SK-N-SH (cell line): ENCODE data around the gene COL25A1. TPM values are rescaled to one million over a fixed set of nuclear protein-coding genes. Genes with fewer than 3 reads are reported as not detected.

Source experiments
- CTCF ChIA-PET: fragments of 300-600, 350-600 bp; formaldehyde crosslinking; extraction: SDS; loops from one replicate; lab custom pipeline; 2021; lab: Yijun Ruan, JAX
- POLR2A ChIA-PET: fragments of 350-600 bp; sonication (Branson Sonifier 250); formaldehyde crosslinking; extraction: SDS; loops from one replicate; lab custom pipeline; 2020; ENCODE audit warnings: antibody characterized with exemption, inconsistent platforms; lab: Yijun Ruan, JAX
- DNase-seq: peaks from one replicate; pipeline ENCODE4 v3.0.0; 2012
- H2AFZ ChIP-seq: fragments of 200-600 bp; sonication (generic); 2 replicates; pipeline ENCODE4 v1.8.1; 2016; ENCODE audit warnings: antibody characterized with exemption, mild to moderate bottlenecking, low read depth
- H3F3A ChIP-seq: fragments of 200-600 bp; sonication (generic); replicated peaks from 2 replicates; pipeline ENCODE3; 2016; ENCODE audit warnings: antibody characterized with exemption, mild to moderate bottlenecking; ENCODE audit not compliant: insufficient read depth
- H3K27ac ChIP-seq, 2 experiments: fragments of 200-500 bp in 1 of 2; fragments of 200-600 bp in 1 of 2; sonication (Bioruptor generic) in 1 of 2; sonication (generic), shearing (Covaris generic) in 1 of 2; 2 replicates each; pipeline versions ENCODE4 v1.5.1 to v1.6.1; 2014 to 2016; ENCODE audit warnings: low read depth in 2 of 2, inconsistent platforms in 1 of 2, low read length in 1 of 2, mild to moderate bottlenecking in 1 of 2, mixed read lengths in 1 of 2
- H3K27me3 ChIP-seq: fragments of 200-600 bp; sonication (generic), shearing (Covaris generic); 2 replicates; pipeline ENCODE4 v1.6.1; 2016; ENCODE audit warnings: mixed run types; ENCODE audit not compliant: insufficient read depth
- H3K36me3 ChIP-seq, 2 experiments: fragments of 200-500 bp in 1 of 2; fragments of 200-600 bp in 1 of 2; sonication (Bioruptor generic) in 1 of 2; sonication (generic) in 1 of 2; replicated peaks in 1 of 2; 2 replicates each; pipeline versions ENCODE3 to v1.5.1; 2014 to 2016; ENCODE audit warnings: low read length in 1 of 2, mild to moderate bottlenecking in 1 of 2; ENCODE audit not compliant: insufficient read depth in 2 of 2, control insufficient read depth in 1 of 2
- H3K4me1 ChIP-seq, 2 experiments: fragments of 200-500 bp in 1 of 2; fragments of 200-600 bp in 1 of 2; sonication (Bioruptor generic) in 1 of 2; sonication (generic), shearing (Covaris generic) in 1 of 2; 2 replicates each; pipeline versions ENCODE4 v1.5.1 to v1.6.1; 2014 to 2016; ENCODE audit warnings: low read depth in 1 of 2, low read length in 1 of 2, mixed run types in 1 of 2; ENCODE audit not compliant: insufficient read depth in 2 of 2, control insufficient read depth in 1 of 2
- H3K4me2 ChIP-seq: fragments of 200-600 bp; sonication (generic), shearing (Covaris generic); 2 replicates; pipeline ENCODE4 v1.6.1; 2017; ENCODE audit warnings: mixed run types
- H3K4me3 ChIP-seq, 2 experiments: fragments of 200-500 bp in 1 of 2; fragments of 200-600 bp in 1 of 2; sonication (Bioruptor generic) in 1 of 2; sonication (generic), shearing (Covaris generic) in 1 of 2; 2 replicates each; pipeline versions ENCODE4 v1.5.1 to v1.8.1; 2014 to 2016; ENCODE audit warnings: low read depth in 2 of 2, inconsistent platforms in 1 of 2, low read length in 1 of 2, mild to moderate bottlenecking in 1 of 2, mixed read lengths in 1 of 2, moderate library complexity in 1 of 2
- H3K79me2 ChIP-seq: fragments of 200-600 bp; sonication (generic); 2 replicates; pipeline ENCODE4 v1.8.1; 2017; ENCODE audit warnings: mild to moderate bottlenecking; ENCODE audit not compliant: insufficient read depth
- H3K9ac ChIP-seq: fragments of 200-600 bp; sonication (generic); 2 replicates; pipeline ENCODE4 v1.6.1; 2017; ENCODE audit warnings: mixed run types
- H3K9me2 ChIP-seq: fragments of 200-600 bp; sonication (generic); 2 replicates; pipeline ENCODE4 v1.6.1; 2017; ENCODE audit warnings: mixed run types
- H3K9me3 ChIP-seq: fragments of 200-600 bp; sonication (generic); 2 replicates; pipeline ENCODE4 v1.6.1; 2017; ENCODE audit warnings: mixed run types, mild to moderate bottlenecking, moderate library complexity
- H4K20me1 ChIP-seq: fragments of 200-600 bp; sonication (generic); 2 replicates; pipeline ENCODE4 v1.6.1; 2017; ENCODE audit warnings: mild to moderate bottlenecking, mixed run types; ENCODE audit not compliant: insufficient read depth
- CTCF ChIP-seq: fragments of 200-600 bp; sonication (generic); IDR thresholded peaks from 2 replicates; pipeline ENCODE4 v1.6.1; 2017; ENCODE audit warnings: antibody characterized with exemption, mild to moderate bottlenecking, moderate library complexity
- FOSL2 ChIP-seq: IDR thresholded peaks from 2 replicates; pipeline ENCODE4 v1.4.0; 2012; ENCODE audit warnings: low read depth, mild to moderate bottlenecking, moderate library complexity, borderline replicate concordance
- FOXJ3 ChIP-seq: sonication (generic); formaldehyde crosslinking; IDR thresholded peaks from 2 replicates; pipeline ENCODE4 v1.5.1; 2020; ENCODE audit warnings: mild to moderate bottlenecking, missing genetic modification reagents
- FOXM1 ChIP-seq: IDR thresholded peaks from 2 replicates; pipeline ENCODE4 v1.4.0; 2012; ENCODE audit warnings: low read depth, mild to moderate bottlenecking
- GABPA ChIP-seq: IDR thresholded peaks from 2 replicates; pipeline ENCODE4 v1.4.0; 2012; ENCODE audit warnings: low read depth, mild to moderate bottlenecking
- IRF3 ChIP-seq: fragments of 150-350 bp; IDR thresholded peaks from 2 replicates; pipeline ENCODE4 v1.6.1; 2016; ENCODE audit warnings: mild to moderate bottlenecking, low read depth, low read length
- MAX ChIP-seq: IDR thresholded peaks from 2 replicates; pipeline ENCODE4 v1.4.0; 2012; ENCODE audit warnings: low read depth
- MXI1 ChIP-seq: IDR thresholded peaks from 2 replicates; pipeline ENCODE4 v1.6.1; 2012; ENCODE audit warnings: mild to moderate bottlenecking, low read depth, low read length, improper control_type of control experiment
- NRF1 ChIP-seq: IDR thresholded peaks from 2 replicates; pipeline ENCODE4 v1.6.1; 2012; ENCODE audit warnings: low read depth, mild to moderate bottlenecking, low read length
- PBX3 ChIP-seq: IDR thresholded peaks from 2 replicates; pipeline ENCODE4; 2012
- RAD21 ChIP-seq: IDR thresholded peaks from 2 replicates; pipeline ENCODE4 v1.6.1; 2012; ENCODE audit warnings: mild to moderate bottlenecking, low read length
- RCOR1 ChIP-seq: fragments of 150-350 bp; IDR thresholded peaks from 2 replicates; pipeline ENCODE4 v1.6.1; 2017; ENCODE audit warnings: antibody characterized with exemption, low read length
- RFX5 ChIP-seq: IDR thresholded peaks from 2 replicates; pipeline ENCODE4 v1.6.1; 2012; ENCODE audit warnings: mild to moderate bottlenecking, improper control_type of control experiment, low read length
- TCF12 ChIP-seq: IDR thresholded peaks from 2 replicates; pipeline ENCODE4 v1.4.0; 2012
- TEAD4 ChIP-seq: IDR thresholded peaks from 2 replicates; pipeline ENCODE4 v1.4.0; 2012; ENCODE audit warnings: mild to moderate bottlenecking, borderline replicate concordance; ENCODE audit not compliant: insufficient read depth
- USF1 ChIP-seq: IDR thresholded peaks from 2 replicates; pipeline ENCODE4 v1.4.0; 2012; ENCODE audit warnings: low read depth, borderline replicate concordance
- YY1 ChIP-seq: IDR thresholded peaks from 2 replicates; pipeline ENCODE4 v1.4.0; 2012; ENCODE audit warnings: low read depth, mild to moderate bottlenecking
- ZBTB33 ChIP-seq: IDR thresholded peaks from 2 replicates; pipeline ENCODE4 v1.4.0; 2012; ENCODE audit warnings: low read depth, borderline replicate concordance
- WGBS: methylation state at CpG from one replicate; pipeline ENCODE4 v1.1.6; 2017; ENCODE audit warnings: low lambda C conversion rate; 5-methylcytosine and 5-hydroxymethylcytosine counted together
- polyA plus RNA-seq, 3 experiments: library from polyadenylated mRNA; depleted of rRNA; stranded (reverse); fragments of >200 nt; gene quantifications; 2 replicates each; pipeline ENCODE4 v1.2.3, GENCODE V29; 2012

COL25A1 gene
- polyA plus RNA-seq, 1 of the 3 experiments (the other 2 are of a cell fraction) = not detected

GRCh38 chr4:108926061-108926460, 376.4 kb downstream of the COL25A1 start:
- Histone ChIP-seq H3K9me3 (no peaks in the 10 kb centered on the region), H3K4me2 (no peak overlapping the region), H3K4me1 (no peaks in the 10 kb centered on the region), H3K4me3 (no peak overlapping the region), H3F3A (no peaks in the 10 kb centered on the region), H3K27me3 (no peaks in the 10 kb centered on the region), H3K9me2 (no peaks in the 10 kb centered on the region), H3K27ac (no peak overlapping the region), H2AFZ (no peak overlapping the region), H3K9ac (no peak overlapping the region), H4K20me1 (no peaks in the 10 kb centered on the region), H3K36me3 (no peaks in the 10 kb centered on the region), H3K79me2 (no peaks in the 10 kb centered on the region)
- TF ChIP-seq ZBTB33 = no peak
- no peak for TF ChIP-seq MAX
- TF ChIP-seq FOXJ3 (CRISPR knock-in tag) = no peak
- no peak for TF ChIP-seq IRF3
- no peak for TF ChIP-seq CTCF
- no peak for TF ChIP-seq YY1
- TF ChIP-seq RAD21 = no peak
- no peak for TF ChIP-seq FOXM1
- no peak for TF ChIP-seq FOSL2
- no peak for TF ChIP-seq RFX5
- no peak for TF ChIP-seq MXI1
- TF ChIP-seq GABPA = no peak
- TF ChIP-seq NRF1 = no peak
- no peak for TF ChIP-seq RCOR1
- no peak for TF ChIP-seq PBX3
- no peak for TF ChIP-seq USF1
- no peak for TF ChIP-seq TEAD4
- TF ChIP-seq TCF12 = no peak
- no peak for DNase-seq
- ChIA-PET POLR2A (no interaction called here), CTCF (no interaction called here)
- WGBS = 0% methylated on average over 1 of the region's 1 CpG
